Fibroblast of lung (primary cell): ENCODE measurements around the gene ADGRD2.

Experiments used
- EZH2 ChIP-seq: IDR thresholded peaks from 2 replicates; pipeline ENCODE4 v1.5.1; 2012; ENCODE audit warnings: low read length, control low read depth, mild to moderate bottlenecking; ENCODE audit errors: missing control alignments
- TF ChIP-seq, protein P1 (sequence below), 2 donors: IDR thresholded peaks in 1 of 2; conservative IDR thresholded peaks in 1 of 2; 1 replicate in 1 of 2; 2 replicates in 1 of 2; pipeline ENCODE4 v1.5.1; 2011 to 2012; ENCODE audit warnings: low read length in 2 of 2, control low read depth in 1 of 2, inconsistent platforms in 1 of 2, low read depth in 1 of 2, mild to moderate bottlenecking in 1 of 2

DNA sequence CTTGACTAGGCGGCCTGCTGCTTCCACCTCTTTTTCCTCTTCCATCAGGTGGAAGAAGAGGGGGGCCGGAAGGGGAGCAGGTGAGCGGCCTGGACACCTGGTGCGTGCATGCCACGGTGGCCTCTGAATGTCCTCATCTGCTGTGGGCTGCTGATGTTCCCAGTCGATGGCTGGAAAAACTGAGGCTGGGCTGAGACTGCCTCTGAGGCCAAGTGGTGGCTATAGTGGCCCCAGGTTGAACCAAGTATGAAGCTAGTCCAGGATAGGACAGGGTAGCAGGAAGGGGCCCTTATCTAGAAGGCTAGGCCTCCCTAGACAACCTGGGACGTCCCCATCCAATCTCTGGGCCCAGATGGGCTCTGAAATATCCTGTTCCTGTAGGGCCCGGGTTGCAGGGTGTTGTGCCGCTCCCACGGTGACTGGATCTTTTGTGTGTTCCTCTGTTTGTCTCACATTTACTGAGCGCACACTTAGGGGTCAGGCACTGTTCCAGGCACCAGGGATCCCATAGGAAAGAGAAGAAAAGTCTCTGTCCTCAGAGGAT is 57.7 kb downstream of the ADGRD2 start:
- TF ChIP-seq, protein P1, sequence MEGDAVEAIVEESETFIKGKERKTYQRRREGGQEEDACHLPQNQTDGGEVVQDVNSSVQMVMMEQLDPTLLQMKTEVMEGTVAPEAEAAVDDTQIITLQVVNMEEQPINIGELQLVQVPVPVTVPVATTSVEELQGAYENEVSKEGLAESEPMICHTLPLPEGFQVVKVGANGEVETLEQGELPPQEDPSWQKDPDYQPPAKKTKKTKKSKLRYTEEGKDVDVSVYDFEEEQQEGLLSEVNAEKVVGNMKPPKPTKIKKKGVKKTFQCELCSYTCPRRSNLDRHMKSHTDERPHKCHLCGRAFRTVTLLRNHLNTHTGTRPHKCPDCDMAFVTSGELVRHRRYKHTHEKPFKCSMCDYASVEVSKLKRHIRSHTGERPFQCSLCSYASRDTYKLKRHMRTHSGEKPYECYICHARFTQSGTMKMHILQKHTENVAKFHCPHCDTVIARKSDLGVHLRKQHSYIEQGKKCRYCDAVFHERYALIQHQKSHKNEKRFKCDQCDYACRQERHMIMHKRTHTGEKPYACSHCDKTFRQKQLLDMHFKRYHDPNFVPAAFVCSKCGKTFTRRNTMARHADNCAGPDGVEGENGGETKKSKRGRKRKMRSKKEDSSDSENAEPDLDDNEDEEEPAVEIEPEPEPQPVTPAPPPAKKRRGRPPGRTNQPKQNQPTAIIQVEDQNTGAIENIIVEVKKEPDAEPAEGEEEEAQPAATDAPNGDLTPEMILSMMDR (conservative IDR thresholded peaks at IDR 0.05 in 1 of 2, IDR thresholded peaks at IDR 0.05 in 1 of 2; ENCODE audit: low read depth in 1 of 2, low read length in 2 of 2) = no peak
- TF ChIP-seq EZH2 = no peak
